SW480 (cell line): ENCODE results near the gene ZNF608.

Experiments used
- DNase-seq: peaks from one replicate; pipeline ENCODE4 v3.0.0-alpha.2; 2016; ENCODE audit warnings: low spot score

The ZNF608 gene

GRCh38 chr5:124738681-124739633 is 7.5 kb downstream of the ZNF608 start:
- DNase-seq: no peak

DNA sequence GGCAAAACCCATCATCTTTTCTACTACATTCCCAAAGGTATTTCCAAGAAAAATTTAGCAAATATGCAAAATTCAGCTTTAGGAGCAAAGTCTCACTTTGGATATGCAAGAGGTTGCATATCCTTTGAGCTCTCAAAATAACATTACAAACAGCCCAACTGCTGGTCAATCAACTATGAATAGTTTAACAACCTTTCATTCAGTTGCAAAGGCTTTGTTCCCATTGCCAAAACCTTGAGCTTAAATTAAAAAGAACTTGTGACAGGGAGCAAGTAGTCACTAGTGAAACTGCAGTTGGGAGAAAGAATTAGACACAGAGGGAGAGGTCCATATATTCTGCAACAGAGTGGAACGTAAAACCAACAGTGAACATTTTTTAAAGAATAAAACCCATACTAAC is 8.8 kb downstream of the ZNF608 start:
- no peak for DNase-seq

GRCh38 chr5:124736805-124737188 is 9.6 kb downstream of the ZNF608 start:
- DNase-seq: no peak

GRCh38 chr5:124736082-124736804 is 10.2 kb downstream of the ZNF608 start:
- DNase-seq: no peak

DNA sequence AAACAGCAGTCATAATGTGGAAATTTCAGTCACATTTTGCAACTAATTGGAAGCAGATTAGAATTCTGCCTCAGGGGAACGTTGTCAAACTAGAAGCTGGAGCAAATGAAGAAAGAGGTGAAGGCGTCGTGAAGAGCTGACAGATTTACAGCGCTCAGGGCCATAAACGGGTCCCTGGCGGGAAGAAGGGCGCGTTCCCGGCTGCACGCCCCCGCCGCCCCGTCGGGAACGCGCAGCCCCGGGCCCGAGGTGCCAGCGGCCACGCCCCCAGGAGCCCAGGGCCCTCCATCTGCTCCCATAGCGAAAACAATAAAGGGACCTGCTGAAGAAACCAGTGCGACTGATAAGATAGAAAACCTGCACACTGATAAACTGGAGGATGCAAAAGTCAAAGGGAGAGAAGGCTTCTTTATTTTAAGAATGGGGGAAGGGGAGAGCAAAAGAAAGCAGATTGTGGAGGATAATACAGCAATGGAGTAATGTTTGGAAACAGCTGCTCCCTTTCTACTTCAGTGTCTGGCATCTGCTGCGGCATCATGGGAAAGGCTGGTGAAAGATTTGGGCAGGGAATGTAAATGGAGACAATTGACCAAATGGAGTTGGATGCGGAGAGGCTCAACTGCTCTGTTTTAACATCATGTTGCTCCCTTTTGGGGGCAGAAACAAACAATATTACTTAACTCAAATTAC is 11.1 kb downstream of the ZNF608 start:
- DNase-seq: no peak

- DNase-seq: no peak
Measured at GRCh38 chr5:124734574-124735168, 11.8 kb downstream of the ZNF608 start.

DNA sequence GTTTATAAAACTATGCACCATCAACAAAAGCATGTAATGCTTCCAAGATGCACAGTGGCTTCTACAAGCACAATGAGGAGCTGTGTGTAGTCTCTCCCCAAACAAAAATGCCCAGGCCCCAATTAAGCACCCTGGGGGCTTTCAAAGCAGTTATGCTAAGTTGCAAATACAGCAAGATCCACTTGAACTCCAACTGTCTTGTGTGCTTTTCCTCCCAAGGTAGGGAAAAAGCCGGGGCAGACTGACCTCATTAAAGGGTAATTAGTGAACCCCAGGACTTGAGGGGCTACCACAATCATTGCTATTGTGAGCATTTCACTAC is 13.1 kb downstream of the ZNF608 start:
- no peak for DNase-seq

DNA sequence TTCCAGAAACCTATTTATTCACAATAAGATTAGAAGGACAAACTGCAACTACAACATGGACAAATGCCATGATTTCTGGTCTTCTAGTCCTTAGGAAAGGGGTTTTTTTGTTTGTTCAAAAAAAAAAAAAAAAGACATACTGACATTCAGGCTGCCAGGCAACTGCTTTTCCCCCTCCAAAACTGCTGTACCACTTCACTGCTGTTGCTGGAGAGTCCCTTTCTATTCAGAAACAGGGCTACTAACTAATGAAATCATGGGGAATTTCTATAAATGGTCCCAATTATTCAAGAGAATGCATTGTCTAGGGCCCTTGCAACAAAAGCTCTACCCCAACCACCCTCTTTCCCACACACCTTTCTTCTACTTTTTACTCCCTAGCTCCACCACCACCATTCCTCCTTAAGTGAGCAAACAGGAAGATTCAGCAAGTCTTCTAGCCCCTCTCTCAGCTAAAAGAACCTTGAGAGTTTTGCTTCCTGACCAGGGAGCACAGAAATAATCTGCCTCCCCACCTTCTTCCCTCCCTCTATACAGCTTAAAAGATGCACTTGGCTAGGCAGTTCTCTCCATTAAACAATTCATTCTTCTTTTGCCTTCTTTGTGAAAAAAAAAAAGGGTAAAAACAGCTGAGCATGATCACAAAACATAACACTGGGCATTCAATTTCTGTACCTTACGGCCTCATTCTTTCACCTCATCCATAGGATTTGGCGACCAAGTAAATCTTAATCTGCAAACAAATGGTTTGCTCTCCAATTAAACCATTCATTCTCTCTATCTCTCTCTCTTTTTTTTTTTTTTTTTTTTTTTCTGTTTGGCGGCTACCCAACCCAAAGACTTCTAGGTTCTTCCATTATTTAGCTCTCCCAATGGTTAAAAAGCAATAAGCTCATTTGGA is 13.8 kb downstream of the ZNF608 start:
- no peak for DNase-seq

GRCh38 chr5:124730381-124730780 is 16.1 kb downstream of the ZNF608 start:
- no peak for DNase-seq

- no peak for DNase-seq
Measured at GRCh38 chr5:124729720-124730359, 16.6 kb downstream of the ZNF608 start.

GRCh38 chr5:124728968-124729332 is 17.5 kb downstream of the ZNF608 start:
- no peak for DNase-seq

- DNase-seq: no peak
Measured at GRCh38 chr5:124728331-124728967, 18.0 kb downstream of the ZNF608 start.

- no peak for DNase-seq
Measured at GRCh38 chr5:124726631-124727362, 19.6 kb downstream of the ZNF608 start.

GRCh38 chr5:124725622-124726258 is 20.7 kb downstream of the ZNF608 start:
- DNase-seq: no peak

DNA sequence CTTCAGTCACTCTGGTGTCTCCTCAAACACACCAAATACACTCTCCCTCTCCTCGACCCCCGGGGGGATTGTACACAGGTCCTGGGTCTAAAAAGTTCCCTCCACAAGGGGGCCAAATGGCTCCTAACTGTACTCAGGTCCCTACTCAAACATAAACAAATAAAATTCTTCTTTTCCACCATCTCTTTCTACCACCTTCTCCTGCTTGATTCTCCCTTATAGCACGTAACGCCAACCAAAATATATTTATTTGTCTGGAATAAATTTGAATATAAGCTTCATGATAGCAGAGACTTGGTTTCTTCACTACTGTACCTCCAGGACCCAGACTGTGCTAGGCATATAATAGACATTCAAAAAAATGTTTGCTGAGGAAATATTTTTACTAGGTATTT is 21.4 kb downstream of the ZNF608 start:
- DNase-seq: no peak

DNA sequence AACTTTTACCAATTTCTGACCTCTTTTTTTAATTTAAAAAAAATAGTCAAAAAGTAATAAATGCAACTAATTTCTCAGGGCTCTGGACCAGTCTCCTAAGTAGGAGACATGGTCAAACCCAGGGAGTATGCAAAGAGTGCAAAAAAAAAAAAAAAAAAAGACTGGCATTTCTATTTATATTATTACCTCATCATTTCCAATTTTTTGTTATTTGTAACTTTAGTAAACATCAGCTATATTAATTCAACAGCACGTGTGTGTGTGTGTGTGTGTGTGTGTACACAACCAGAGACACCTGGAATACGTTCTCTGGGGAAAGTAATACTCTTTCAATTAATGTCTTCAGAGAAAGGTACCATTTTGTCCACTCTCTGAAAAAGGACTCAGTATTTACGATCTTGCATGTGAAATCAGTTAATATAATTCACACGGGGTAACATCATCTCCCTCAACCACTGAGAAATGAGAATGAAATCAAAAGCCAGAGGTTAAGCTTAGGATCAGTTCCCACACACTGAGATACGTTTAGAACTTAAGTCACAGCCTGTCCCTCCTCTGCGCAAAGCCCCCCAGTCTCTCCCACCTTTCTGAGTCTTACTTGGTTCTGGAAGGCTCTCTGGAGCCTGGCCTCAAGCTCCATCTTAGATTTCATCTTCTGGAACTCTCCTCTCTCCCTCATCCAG is 21.9 kb downstream of the ZNF608 start:
- DNase-seq: no peak

GRCh38 chr5:124721229-124721735 is 25.2 kb downstream of the ZNF608 start:
- no peak for DNase-seq

DNA sequence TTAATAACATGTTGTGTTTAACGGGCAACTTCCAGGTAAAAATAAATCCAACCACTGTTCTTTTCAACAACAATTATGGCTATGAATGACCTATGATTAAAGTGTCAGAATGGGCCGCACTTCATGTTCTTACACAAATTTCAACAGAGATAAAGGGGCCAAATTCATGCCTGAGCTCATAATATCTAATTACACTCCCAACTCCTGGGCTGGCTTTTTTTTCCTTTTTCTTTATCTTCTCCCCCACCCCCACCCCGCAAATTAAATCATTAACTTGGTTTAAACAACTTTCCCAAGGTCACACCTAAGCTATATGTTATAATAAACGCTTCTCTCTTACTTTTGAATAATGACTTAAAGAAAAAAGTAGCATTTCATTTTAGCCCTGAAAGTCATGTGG is 25.8 kb downstream of the ZNF608 start:
- DNase-seq: no peak
